Coronary artery (tissue), 2 donors: ENCODE results near the gene FAM120A.

ENCODE experiments used
- DNase-seq: peaks from one replicate; pipeline ENCODE4 v3.0.0-alpha.2; 2017; ENCODE audit warnings: low spot score
- H3K27ac ChIP-seq, 2 donors: fragments of 200-600 bp; sonication (generic); one replicate each; pipeline ENCODE4 v1.5.1; 2016 to 2019
- H3K4me3 ChIP-seq: fragments of 200-600 bp; sonication (generic); 2 replicates; pipeline ENCODE4 v1.5.1; 2016; ENCODE audit warnings: mild to moderate bottlenecking, moderate library complexity
- TF ChIP-seq, protein P1 (sequence below): fragments of 200-600 bp; sonication (generic); IDR thresholded peaks from one replicate; pipeline ENCODE4 v1.5.1; 2019; ENCODE audit warnings: antibody characterized with exemption

FAM120A gene

DNA sequence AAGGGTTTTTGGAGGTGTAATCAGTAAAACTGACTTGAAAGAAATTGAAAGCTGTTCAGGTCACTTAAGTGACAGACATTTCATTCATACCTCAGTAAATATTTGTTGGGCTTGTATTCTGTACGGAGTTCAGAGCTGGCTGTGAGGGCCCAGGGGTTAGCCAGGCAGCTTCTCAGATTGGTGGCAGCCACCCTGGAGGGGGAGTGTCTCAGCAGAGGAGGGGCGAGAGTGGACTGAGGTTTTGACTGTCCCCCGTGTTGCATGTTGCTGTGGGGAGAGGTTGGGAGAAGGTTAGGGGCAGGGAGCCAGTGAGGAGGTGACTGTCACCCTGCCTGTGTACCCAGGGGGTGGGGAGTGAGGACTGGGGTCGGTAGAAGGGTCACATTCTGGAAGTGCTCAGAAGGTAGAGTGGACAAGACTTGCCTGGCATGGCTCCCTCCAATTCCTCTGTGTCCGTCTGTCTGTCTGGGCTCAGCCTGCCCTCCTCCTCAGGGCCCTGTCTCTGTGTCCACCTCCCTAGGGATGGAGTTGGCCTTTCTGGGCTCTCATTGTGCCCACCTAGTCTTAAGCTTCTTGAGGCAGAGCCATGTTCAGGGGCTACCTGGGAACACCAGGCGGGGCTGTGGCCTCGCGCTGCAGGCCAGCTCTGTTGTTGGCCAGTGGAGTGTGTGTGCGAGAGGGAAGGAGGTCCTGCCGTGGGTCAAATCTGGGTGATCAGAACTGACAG is 129.3 kb downstream of the FAM120A start:
- Histone ChIP-seq H3K4me3 (no peak overlapping the region), H3K27ac (peak overlapping the region in 1 of 2 donors; percentile 60)
- TF ChIP-seq, protein P1, sequence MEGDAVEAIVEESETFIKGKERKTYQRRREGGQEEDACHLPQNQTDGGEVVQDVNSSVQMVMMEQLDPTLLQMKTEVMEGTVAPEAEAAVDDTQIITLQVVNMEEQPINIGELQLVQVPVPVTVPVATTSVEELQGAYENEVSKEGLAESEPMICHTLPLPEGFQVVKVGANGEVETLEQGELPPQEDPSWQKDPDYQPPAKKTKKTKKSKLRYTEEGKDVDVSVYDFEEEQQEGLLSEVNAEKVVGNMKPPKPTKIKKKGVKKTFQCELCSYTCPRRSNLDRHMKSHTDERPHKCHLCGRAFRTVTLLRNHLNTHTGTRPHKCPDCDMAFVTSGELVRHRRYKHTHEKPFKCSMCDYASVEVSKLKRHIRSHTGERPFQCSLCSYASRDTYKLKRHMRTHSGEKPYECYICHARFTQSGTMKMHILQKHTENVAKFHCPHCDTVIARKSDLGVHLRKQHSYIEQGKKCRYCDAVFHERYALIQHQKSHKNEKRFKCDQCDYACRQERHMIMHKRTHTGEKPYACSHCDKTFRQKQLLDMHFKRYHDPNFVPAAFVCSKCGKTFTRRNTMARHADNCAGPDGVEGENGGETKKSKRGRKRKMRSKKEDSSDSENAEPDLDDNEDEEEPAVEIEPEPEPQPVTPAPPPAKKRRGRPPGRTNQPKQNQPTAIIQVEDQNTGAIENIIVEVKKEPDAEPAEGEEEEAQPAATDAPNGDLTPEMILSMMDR = no peak
- DNase-seq = peak; percentile 40

DNA sequence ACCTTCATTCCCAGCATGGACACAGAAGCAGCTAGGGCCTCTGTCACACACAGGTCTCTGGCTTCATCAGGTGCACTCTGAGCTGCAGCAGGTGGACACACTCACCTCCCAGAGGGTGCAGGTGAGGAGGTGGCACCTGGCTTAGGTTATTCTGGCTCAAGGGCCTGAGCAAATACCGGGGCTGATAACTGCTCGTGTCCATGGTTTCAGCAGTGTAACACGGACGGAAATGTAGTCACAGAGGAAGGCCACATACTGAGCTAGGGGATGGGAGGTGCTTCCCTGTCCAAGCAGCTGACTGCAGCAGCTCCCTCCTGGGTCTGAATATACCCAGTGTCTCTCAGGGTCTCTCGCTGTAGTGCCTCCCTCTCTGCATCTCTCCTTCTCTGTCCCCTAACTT is 130.6 kb downstream of the FAM120A start:
- DNase-seq = peak; percentile 66
- Histone ChIP-seq H3K27ac (no peak overlapping the region), H3K4me3 (no peak overlapping the region)
- TF ChIP-seq, protein P1 = no peak

DNA sequence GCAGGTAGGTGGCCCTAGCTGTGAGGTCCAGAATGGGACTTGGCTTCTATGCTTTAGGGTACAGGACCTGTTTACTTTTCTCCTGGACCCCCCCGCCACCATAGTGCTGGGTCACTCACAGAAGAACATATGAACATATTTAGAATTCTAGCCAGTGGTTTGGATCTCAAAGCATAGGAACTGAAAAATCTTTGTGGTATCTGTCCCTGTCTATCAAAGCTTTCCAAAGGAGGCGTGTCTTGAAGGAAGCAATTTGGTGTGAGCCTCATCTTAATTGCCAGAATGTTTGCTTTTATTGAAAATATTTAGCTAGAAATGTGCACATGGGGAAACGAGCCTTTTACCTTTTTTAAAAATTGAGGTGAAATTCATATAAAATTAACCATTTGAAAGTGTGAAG is 131.1 kb downstream of the FAM120A start:
- TF ChIP-seq, protein P1 = no peak
- H3K27ac ChIP-seq = no peak overlapping the region
- DNase-seq = no peak
- no peak overlapping the region for H3K4me3 ChIP-seq

DNA sequence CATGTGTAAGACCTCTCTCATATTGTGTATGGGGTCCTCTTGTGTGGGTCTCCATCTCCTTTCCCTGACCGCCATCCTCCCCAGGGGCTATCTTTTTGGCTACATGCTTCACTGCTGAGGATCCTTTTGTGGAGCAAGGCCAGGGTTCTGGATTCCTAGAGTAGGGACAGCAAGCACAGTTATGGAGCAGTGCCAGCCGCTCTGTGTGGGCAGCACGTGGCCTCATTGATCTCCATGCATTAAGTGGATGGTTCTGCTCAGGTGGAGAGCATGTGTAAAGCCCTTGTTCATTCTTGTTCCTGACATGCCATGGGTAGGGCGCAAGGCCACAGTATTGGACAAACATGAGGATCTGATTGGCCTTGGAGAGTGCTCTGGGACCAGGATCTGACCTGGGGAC is 133.8 kb downstream of the FAM120A start:
- DNase-seq = no peak
- Histone ChIP-seq H3K27ac (no peak overlapping the region), H3K4me3 (no peak overlapping the region)
- TF ChIP-seq, protein P1 = no peak

DNA sequence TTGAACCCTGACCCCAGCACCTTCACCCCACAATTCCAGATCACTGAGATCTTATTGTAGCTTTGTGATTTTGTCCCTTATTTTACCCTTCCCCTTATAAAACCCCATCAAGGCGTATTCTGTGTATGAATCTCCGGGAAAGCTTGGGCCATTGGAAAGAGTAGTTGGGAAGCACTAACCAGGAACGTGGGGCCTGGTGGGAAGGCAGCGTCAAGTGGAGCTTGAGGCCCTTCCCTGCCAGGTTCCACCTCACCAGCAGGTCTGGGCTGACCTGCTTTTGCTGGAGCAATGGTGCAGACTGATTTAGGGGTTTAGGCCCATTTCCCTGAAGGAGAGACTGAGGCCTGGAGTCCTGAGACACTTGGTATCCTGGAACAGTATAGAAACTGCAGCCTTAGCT is 134.2 kb downstream of the FAM120A start:
- DNase-seq = peak; percentile 53
- Histone ChIP-seq H3K4me3 (no peak overlapping the region), H3K27ac (no peak overlapping the region)
- TF ChIP-seq, protein P1 = no peak

DNA sequence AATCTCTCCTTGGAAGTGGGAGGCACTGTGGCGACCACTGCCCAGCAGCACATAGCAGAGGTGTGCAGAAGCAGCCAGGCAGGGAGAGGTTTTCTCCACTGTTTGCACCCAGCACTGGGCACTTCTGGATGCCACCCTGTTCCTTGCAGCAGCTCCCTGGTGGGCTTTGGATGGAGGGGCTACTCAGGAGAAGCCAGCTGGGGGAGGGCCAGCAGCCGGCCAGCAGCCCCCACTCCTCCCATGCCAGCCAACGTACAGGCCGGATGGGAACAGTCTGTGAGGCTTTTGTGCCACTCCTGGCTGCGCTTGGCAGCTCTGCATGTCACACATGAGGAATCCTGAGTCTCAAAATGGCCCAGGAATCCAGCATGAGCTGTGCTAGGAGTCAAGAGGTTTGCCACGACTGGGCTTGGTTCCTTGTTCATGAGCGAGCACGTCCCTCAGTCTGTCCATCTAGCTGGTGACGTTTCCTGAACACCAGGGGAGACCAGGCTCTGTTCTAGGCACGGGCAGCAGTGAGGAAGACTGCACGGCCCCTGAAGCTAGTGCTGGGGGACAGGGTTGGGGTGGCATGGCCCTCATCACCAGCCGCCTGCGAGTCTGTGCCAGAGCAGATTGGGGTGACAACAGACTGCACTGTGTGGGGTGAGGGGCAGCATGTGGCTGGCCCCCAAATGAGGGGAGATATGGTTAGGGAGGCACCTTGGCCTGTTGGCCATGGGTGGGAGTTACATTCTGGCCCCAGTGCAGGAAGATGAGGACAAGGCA is 135.0 kb downstream of the FAM120A start:
- TF ChIP-seq, protein P1 = no peak
- peak; percentile 56 for DNase-seq
- Histone ChIP-seq H3K4me3 (no peak overlapping the region), H3K27ac (no peak overlapping the region)

DNA sequence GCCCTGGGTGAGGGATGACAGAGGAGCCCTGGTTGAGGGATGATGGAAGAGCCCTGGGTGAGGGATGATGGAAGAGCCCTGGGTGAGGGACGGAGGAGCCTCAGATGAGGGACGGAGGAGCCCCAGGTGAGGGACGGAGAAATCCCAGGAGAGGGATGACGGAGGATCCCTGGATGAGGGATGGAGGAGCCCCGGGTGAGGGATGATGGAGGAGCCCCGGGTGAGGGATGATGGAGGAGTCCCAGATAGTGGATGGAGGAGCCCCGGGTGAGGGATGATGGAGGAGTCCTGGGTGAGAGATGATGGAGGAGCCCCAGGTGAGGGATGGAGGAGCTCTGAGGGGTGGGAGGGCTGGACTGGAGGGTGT is 135.8 kb downstream of the FAM120A start:
- peak; percentile 67 for DNase-seq
- Histone ChIP-seq H3K27ac (no peak overlapping the region), H3K4me3 (no peak overlapping the region)
- TF ChIP-seq, protein P1 = no peak
